NCI-H82 (cell line): ENCODE measurements around the gene IFITM10.

Experiments
- DNase-seq: peaks from one replicate; lab custom pipeline; 2025; lab: John Stamatoyannopoulos, UW

The IFITM10 gene

GRCh38 chr11:1707751-1708150 lies 42.6 kb downstream of the IFITM10 start:
- peak; percentile 9 for DNase-seq

DNA sequence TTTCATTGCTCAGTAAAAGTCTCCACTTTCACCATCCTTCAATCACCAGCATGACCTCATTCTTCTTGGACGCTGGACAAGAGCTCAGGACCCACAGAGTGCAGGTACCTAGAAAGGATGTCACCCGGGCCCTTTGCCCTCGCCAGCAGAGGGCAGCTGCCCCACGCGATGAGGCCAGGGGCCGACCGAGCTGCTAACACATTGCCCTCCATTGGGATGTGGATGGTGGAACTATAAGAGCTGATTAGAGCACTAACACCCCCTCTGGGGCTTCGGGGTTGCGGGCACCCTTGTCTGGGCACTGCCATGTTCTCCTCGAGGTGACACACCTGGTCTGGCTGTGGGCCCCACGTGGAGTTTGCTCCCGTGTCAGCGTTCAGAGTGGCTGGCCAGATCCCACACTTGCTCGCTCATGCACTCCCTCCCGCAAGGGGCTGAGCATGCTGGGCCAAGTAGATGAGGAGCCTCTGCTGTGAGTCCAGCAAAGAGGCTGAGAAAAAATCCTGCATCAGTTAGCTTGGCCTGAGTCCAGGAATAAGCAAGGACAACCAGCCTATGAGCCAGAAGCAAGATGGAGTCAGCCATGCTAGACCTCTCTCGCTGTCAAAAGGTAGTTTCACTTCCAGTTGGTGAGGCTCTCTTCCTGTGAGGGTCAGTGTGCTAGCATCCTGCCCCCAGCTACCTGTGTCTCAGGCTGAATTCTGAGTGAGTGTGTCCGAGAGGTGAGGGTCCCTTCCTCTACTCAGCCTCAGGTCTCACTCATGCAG lies 43.6 kb downstream of the IFITM10 start:
- peak; percentile 2 for DNase-seq

- DNase-seq = no peak
These were observed 45.0 kb downstream of the IFITM10 start for GRCh38 chr11:1705126-1706052.

GRCh38 chr11:1703146-1703545 lies 47.2 kb downstream of the IFITM10 start:
- DNase-seq = no peak

DNA sequence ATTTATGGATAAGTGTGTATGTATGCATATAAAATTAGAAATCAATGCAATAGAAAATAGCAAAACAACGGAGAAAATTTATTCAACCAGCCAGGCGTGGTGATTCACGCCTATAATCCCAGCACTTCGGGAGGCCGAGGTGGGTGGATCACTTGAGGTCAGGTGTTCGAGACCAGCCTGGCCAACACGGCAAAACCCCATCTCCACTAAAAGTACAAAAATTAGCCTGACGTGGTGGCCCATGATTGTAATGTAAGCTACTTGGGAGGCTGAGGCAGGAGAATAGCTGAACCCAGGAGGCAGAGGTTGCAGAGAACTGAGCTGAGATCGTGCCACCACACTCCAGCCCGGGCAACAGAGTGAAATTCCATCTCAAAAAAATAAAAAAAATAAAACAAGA lies 47.9 kb downstream of the IFITM10 start:
- DNase-seq = no peak

DNA sequence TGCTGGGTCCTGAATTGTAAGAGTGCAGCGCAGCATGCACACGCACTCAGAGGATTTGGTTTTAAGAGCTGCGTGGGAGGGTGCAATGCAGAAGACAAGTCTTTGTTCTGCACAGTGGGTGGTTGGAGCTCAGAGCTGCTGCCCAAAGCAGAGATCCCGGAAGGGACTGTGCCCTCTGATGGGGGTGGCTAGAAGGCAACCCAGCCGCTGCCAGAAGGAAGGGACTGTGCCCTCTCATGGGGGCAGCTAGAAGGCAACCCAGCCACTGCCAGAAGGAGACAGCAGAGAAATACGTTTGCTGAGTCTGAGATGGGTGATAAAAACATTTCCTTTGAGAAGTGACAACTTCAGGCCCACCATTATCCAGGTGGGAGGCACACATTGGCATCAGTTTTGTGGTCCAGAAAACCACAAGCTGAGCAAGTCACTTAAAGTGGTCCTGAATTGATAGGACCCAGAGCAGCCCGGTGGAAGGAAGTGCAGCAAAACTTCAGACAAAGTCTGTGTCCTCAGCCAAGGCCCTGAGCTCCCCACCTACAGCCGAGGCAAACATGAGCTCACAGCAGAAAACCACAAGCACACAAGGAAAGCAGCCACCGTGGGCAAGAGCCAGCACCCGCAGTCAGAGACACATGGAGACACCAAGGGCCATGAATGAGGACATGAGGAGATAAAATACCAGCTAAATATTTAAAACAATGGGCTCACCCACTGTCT lies 49.1 kb downstream of the IFITM10 start:
- no peak for DNase-seq

DNA sequence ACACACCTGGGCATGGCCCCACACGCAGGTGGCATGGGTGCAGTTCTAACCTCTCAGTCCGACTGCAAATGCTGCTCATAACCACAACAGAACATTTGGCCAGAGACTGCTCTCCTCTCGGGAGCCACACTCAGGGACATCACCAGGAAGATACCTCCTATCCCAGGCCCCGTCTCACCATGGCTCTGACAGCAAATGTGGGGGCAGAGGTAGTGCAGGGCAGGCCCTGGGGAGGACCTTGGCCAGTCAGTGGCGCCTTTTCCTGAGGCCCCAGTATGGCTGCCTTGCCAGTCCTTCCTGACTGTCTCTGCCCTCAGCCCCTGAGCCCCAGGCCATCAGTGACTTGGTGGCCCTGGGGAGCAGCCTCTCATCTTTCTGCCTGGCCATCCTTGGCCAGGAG lies 50.6 kb downstream of the IFITM10 start:
- DNase-seq = no peak

- no peak for DNase-seq
These were observed 53.5 kb downstream of the IFITM10 start, which contains the start of gene KRTAP5-6 for GRCh38 chr11:1696608-1697570. Gene KRTAP5-6 (plus strand): TSS chr11:1697195. CDS start chr11:1697246, 51 bp downstream.

DNA sequence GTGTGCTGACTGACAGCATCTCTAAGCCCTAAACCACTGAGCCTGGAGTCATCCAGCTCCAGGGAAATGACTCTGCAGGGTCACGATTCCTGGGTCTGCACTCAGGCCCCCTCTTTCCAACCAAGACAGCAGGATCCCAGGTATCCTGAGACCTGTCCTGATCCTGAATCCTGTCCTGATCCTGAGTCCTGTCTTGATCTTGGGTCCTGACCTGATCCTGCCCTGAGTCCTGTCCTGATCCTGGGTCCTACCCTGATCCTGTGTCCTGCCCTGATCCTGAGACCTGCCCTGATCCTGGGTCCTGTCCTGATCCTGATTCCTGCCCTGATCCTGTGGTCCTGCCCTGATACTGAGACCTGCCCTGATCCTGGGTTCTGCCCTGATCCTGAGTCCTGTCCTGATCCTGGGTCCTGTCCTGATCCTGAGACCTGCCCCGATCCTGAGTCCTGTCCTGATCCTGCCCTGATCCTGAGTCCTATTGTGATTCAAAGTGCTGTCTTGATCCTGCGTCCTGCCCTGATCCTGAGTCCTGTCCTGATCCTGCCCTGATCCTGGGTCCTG lies 54.8 kb downstream of the IFITM10 start:
- no peak for DNase-seq

DNA sequence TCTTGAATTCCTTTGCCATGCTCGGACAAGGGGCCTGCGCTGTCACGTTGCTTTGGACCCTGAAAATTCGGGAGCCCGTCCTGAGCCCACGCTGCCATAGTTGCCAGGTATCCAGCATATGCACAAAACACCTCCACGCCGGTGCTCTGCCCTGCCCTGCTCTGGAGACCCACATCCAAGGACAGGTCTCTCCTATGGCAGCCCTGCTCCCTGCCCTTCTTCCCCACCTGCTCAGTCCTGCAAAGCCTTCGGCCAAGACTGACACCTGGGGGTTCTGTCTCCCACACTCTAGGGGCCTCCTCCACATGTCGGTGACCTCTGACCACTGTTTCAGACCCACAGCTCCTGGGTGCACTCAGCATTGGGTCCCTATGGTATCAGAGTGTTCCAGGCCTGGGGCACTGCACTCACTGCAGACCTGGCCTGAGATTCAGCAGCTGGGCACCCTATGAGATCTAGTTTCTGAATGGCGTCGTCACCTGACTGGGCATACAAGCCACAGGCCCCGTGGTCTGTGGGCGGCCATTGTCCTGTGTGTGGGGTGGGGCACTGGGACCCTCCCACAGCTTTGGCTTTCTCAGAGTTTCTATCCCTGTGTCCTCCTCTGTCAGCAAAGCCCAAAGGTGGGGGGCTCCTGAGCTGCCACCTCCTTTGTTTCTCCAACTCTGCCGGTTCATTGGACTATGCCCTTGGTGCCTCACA lies 55.4 kb downstream of the IFITM10 start:
- DNase-seq = no peak

DNA sequence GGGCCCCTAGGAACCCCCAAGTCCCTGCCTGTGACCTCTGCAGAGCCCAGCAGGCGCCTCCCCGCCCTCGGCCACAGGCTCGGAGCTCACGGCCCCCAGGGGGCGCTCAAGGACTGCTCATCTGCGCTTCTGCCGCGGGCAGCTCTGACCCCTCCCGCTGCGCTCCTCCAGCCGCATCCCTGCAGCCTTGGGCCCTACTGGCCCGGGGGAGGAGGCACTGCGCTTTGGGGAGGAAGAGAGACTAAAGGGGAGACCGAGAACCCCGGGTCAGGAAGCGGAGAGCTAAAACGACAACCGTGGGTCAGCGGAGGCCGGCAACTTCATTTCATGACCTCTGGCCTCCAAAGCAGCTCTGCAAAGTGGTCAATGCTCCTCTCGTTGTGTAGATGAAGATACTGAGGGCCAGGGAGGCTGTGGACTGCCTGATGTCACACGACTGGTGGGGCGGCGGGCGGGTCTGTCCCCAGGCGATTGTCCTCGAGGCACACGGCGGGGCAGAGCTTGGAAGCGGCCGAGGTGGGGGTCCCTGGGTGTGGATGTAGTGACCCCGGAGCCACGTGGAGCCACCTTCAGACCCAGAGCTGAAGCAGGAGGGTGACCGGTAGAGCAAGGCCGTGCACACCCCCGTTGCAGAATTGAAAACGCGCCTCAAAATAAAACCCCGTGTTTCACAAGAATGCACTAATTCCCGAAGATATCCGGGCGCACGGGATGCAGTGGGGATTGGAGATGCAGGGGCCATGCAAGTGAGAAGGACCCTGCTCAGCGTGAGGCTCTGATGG lies 56.1 kb downstream of the IFITM10 start:
- DNase-seq = peak; percentile 75

- peak; percentile 71 for DNase-seq
These were observed 56.9 kb downstream of the IFITM10 start for GRCh38 chr11:1693327-1694063.

DNA sequence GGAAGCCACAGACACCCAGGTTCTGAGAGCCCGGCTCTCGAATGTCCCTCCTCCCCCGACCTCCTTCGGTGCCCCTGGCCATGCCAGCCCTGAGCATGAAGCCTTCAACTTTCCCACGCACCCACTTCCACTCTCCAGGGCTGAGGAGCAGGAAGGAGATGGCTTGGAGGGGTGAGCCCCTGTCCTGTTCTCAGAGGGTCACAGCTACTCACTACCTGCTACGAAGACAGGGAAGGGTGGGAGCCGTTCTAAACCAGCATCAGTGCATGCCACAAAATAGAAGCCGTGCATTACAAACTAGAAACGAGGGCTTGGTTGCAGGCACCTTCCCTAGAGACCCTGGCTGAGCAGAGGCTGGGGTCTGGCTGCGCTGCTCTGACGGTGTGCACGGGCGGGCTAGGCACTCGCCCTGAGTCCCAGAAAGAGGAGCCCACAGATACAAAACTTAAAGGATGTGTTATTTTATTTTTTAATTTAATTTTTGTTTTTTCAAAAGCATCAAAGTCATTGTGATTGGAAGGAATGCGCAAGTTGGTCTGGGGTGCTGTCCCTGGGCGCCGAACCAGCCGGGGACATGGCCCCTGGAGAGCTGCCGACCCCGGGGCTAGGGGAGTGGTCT lies 57.6 kb downstream of the IFITM10 start:
- no peak for DNase-seq

GRCh38 chr11:1691878-1692707 lies 58.3 kb downstream of the IFITM10 start:
- DNase-seq = no peak

GRCh38 chr11:1691026-1691877 lies 59.1 kb downstream of the IFITM10 start:
- no peak for DNase-seq
